Measurements from ENCODE around the gene UBE2G1.

DNA sequence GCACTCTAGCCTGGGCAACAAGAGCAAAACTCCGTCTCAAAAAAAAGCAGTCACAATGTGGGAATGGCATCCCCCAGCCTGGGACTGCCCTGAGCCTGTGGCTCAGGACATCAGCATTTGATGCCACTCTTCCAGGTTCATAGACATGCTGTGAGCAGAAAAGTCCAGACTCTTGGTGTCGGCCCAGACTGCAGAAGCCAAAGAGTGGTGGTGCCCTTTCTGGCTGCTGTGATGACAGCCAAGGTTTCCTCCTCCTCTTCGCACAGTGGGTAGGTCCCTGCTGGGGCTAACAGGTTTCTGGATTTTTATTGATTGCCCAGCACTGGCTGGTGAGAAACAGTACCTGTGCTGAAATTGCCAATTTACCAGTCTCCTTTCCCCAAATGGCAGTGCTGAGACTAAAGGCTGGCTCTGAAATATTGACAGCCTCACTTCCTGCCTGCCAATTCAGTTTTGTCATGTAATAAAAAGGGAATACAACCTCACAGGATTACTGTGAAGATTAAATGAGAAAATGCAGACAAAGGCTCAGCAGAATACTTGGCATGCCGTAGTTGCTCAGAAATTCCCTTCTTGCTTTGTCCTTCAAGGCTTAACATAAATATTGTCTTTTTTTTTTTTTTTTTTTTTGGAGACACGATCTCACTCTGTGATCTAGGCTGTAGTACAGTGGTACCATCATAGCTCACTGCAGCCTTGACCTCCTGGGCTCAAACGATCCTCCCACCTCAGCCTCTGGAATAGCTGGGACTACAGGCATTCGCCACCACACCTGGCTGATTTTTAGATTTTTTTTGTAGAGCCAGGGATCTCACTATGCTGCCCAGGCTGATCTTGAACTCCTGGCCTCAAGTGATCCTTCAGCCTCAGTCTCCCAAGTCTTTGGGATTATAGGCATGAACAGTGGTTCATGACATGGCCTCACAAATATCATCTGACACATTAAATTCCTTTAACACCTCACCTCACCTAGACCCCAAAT lies 15.5 kb upstream of the UBE2G1 start:
- TF ChIP-seq, protein P1, sequence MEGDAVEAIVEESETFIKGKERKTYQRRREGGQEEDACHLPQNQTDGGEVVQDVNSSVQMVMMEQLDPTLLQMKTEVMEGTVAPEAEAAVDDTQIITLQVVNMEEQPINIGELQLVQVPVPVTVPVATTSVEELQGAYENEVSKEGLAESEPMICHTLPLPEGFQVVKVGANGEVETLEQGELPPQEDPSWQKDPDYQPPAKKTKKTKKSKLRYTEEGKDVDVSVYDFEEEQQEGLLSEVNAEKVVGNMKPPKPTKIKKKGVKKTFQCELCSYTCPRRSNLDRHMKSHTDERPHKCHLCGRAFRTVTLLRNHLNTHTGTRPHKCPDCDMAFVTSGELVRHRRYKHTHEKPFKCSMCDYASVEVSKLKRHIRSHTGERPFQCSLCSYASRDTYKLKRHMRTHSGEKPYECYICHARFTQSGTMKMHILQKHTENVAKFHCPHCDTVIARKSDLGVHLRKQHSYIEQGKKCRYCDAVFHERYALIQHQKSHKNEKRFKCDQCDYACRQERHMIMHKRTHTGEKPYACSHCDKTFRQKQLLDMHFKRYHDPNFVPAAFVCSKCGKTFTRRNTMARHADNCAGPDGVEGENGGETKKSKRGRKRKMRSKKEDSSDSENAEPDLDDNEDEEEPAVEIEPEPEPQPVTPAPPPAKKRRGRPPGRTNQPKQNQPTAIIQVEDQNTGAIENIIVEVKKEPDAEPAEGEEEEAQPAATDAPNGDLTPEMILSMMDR (IDR thresholded peaks at IDR 0.05; ENCODE audit: low read depth, low read length) = no peak
- no peak for TF ChIP-seq EZH2phosphoT487 (IDR thresholded peaks at IDR 0.05; ENCODE audit: low read depth)

Data from OCI-LY3 (cell line).